ENCODE results near the gene RHPN2.
"Not testable (repeated sequence)": the region's sequence is repeated elsewhere in the genome, so short reads cannot be mapped to it uniquely, and the experiment has no call there.

RHPN2 gene

GRCh38 chr19:33026602-33027001 lies 38.1 kb downstream of the RHPN2 start:
- H3K4me1 ChIP-seq (ENCODE audit: control insufficient read depth, insufficient read depth, low read length): peaks cover 12% of the 10 kb centered on the region; the same call in 1 of the 2 replicates
- H3K27ac ChIP-seq (ENCODE audit: low read depth, low read length); H3K9ac ChIP-seq (ENCODE audit: low read depth, low read length); H3K36me3 ChIP-seq (ENCODE audit: control insufficient read depth, insufficient read depth, low read length); H3K9me3 ChIP-seq (ENCODE audit: control insufficient read depth, insufficient read depth, low read length); H3K4me3 ChIP-seq (ENCODE audit: low read depth, low read length); H3K27me3 ChIP-seq (ENCODE audit: control insufficient read depth, insufficient read depth, low read length): not testable (repeated sequence)

- not testable (repeated sequence) for H3K9me3 ChIP-seq (ENCODE audit: control insufficient read depth, insufficient read depth, low read length); H3K4me3 ChIP-seq (ENCODE audit: low read depth, low read length); H3K27ac ChIP-seq (ENCODE audit: low read depth, low read length); H3K9ac ChIP-seq (ENCODE audit: low read depth, low read length); H3K36me3 ChIP-seq (ENCODE audit: control insufficient read depth, insufficient read depth, low read length); H3K27me3 ChIP-seq (ENCODE audit: control insufficient read depth, insufficient read depth, low read length)
- H3K4me1 ChIP-seq (ENCODE audit: control insufficient read depth, insufficient read depth, low read length): peaks cover 14% of the 10 kb centered on the region; the same call in 1 of the 2 replicates
Measured at GRCh38 chr19:33025468-33026238, 39.0 kb downstream of the RHPN2 start.

- H3K36me3 ChIP-seq (ENCODE audit: control insufficient read depth, insufficient read depth, low read length): peaks cover 11% of the 10 kb centered on the region; the same call in 1 of the 2 replicates
- no peak overlapping the region for H3K9ac ChIP-seq (ENCODE audit: low read depth, low read length)
- H3K4me3 ChIP-seq (ENCODE audit: low read depth, low read length): no peak overlapping the region
- H3K27ac ChIP-seq (ENCODE audit: low read depth, low read length): no peak overlapping the region
- no peaks in the 10 kb centered on the region for H3K27me3 ChIP-seq (ENCODE audit: control insufficient read depth, insufficient read depth, low read length)
- peaks cover under 1% of the 10 kb centered on the region; the same call in 1 of the 2 replicates for H3K9me3 ChIP-seq (ENCODE audit: control insufficient read depth, insufficient read depth, low read length)
- H3K4me1 ChIP-seq (ENCODE audit: control insufficient read depth, insufficient read depth, low read length): peaks cover 14% of the 10 kb centered on the region; the same call in 1 of the 2 replicates
Measured at GRCh38 chr19:33024398-33024797, 40.3 kb downstream of the RHPN2 start.

- no peaks in the 10 kb centered on the region for H3K27me3 ChIP-seq (ENCODE audit: control insufficient read depth, insufficient read depth, low read length)
- peak overlapping the region; percentile 92 for H3K27ac ChIP-seq (ENCODE audit: low read depth, low read length)
- no peaks in the 10 kb centered on the region for H3K9me3 ChIP-seq (ENCODE audit: control insufficient read depth, insufficient read depth, low read length)
- H3K36me3 ChIP-seq (ENCODE audit: control insufficient read depth, insufficient read depth, low read length): peaks cover 11% of the 10 kb centered on the region; the same call in 1 of the 2 replicates
- H3K4me3 ChIP-seq (ENCODE audit: low read depth, low read length): peak overlapping the region; percentile 9; the same call in 1 of the 2 replicates
- H3K4me1 ChIP-seq (ENCODE audit: control insufficient read depth, insufficient read depth, low read length): peaks cover 14% of the 10 kb centered on the region; the same call in 1 of the 2 replicates
- no peak overlapping the region for H3K9ac ChIP-seq (ENCODE audit: low read depth, low read length)
Measured at GRCh38 chr19:33022472-33023116, 42.1 kb downstream of the RHPN2 start.

GRCh38 chr19:33010891-33011290 lies 53.8 kb downstream of the RHPN2 start:
- not testable (repeated sequence) for H3K27ac ChIP-seq (ENCODE audit: low read depth, low read length); H3K4me3 ChIP-seq (ENCODE audit: low read depth, low read length); H3K27me3 ChIP-seq (ENCODE audit: control insufficient read depth, insufficient read depth, low read length); H3K9ac ChIP-seq (ENCODE audit: low read depth, low read length); H3K9me3 ChIP-seq (ENCODE audit: control insufficient read depth, insufficient read depth, low read length); H3K4me1 ChIP-seq (ENCODE audit: control insufficient read depth, insufficient read depth, low read length)
- peaks cover 44% of the 10 kb centered on the region for H3K36me3 ChIP-seq (ENCODE audit: control insufficient read depth, insufficient read depth, low read length)

- H3K27ac ChIP-seq (ENCODE audit: low read depth, low read length): no peak overlapping the region
- no peaks in the 10 kb centered on the region for H3K27me3 ChIP-seq (ENCODE audit: control insufficient read depth, insufficient read depth, low read length)
- H3K36me3 ChIP-seq (ENCODE audit: control insufficient read depth, insufficient read depth, low read length): peaks cover 44% of the 10 kb centered on the region
- H3K9ac ChIP-seq (ENCODE audit: low read depth, low read length): no peak overlapping the region
- no peaks in the 10 kb centered on the region for H3K9me3 ChIP-seq (ENCODE audit: control insufficient read depth, insufficient read depth, low read length)
- no peak overlapping the region for H3K4me3 ChIP-seq (ENCODE audit: low read depth, low read length)
- no peaks in the 10 kb centered on the region for H3K4me1 ChIP-seq (ENCODE audit: control insufficient read depth, insufficient read depth, low read length)
Measured at GRCh38 chr19:33008738-33009137, 56.0 kb downstream of the RHPN2 start.

- Histone ChIP-seq H3K27ac (ENCODE audit: low read depth, low read length) (no peak overlapping the region), H3K4me1 (ENCODE audit: control insufficient read depth, insufficient read depth, low read length) (no peaks in the 10 kb centered on the region), H3K27me3 (ENCODE audit: control insufficient read depth, insufficient read depth, low read length) (no peaks in the 10 kb centered on the region), H3K9ac (ENCODE audit: low read depth, low read length) (no peak overlapping the region), H3K9me3 (ENCODE audit: control insufficient read depth, insufficient read depth, low read length) (no peaks in the 10 kb centered on the region), H3K36me3 (ENCODE audit: control insufficient read depth, insufficient read depth, low read length) (peaks cover 49% of the 10 kb centered on the region), H3K4me3 (ENCODE audit: low read depth, low read length) (no peak overlapping the region)
Measured at GRCh38 chr19:33005440-33005839, 59.2 kb downstream of the RHPN2 start.

- H3K4me1 ChIP-seq (ENCODE audit: control insufficient read depth, insufficient read depth, low read length); H3K9me3 ChIP-seq (ENCODE audit: control insufficient read depth, insufficient read depth, low read length); H3K27me3 ChIP-seq (ENCODE audit: control insufficient read depth, insufficient read depth, low read length); H3K27ac ChIP-seq (ENCODE audit: low read depth, low read length); H3K9ac ChIP-seq (ENCODE audit: low read depth, low read length); H3K4me3 ChIP-seq (ENCODE audit: low read depth, low read length): not testable (repeated sequence)
- peaks cover 46% of the 10 kb centered on the region for H3K36me3 ChIP-seq (ENCODE audit: control insufficient read depth, insufficient read depth, low read length)
Measured at GRCh38 chr19:33003424-33004024, 61.2 kb downstream of the RHPN2 start.

GRCh38 chr19:33002126-33002865 lies 62.4 kb downstream of the RHPN2 start:
- H3K9ac ChIP-seq (ENCODE audit: low read depth, low read length); H3K4me3 ChIP-seq (ENCODE audit: low read depth, low read length); H3K27ac ChIP-seq (ENCODE audit: low read depth, low read length); H3K9me3 ChIP-seq (ENCODE audit: control insufficient read depth, insufficient read depth, low read length); H3K4me1 ChIP-seq (ENCODE audit: control insufficient read depth, insufficient read depth, low read length); H3K27me3 ChIP-seq (ENCODE audit: control insufficient read depth, insufficient read depth, low read length): not testable (repeated sequence)
- peaks cover 49% of the 10 kb centered on the region for H3K36me3 ChIP-seq (ENCODE audit: control insufficient read depth, insufficient read depth, low read length)

GRCh38 chr19:33000910-33001309 lies 63.8 kb downstream of the RHPN2 start:
- Histone ChIP-seq H3K4me1 (ENCODE audit: control insufficient read depth, insufficient read depth, low read length) (no peaks in the 10 kb centered on the region), H3K27me3 (ENCODE audit: control insufficient read depth, insufficient read depth, low read length) (no peaks in the 10 kb centered on the region), H3K4me3 (ENCODE audit: low read depth, low read length) (no peak overlapping the region), H3K36me3 (ENCODE audit: control insufficient read depth, insufficient read depth, low read length) (peaks cover 52% of the 10 kb centered on the region), H3K27ac (ENCODE audit: low read depth, low read length) (no peak overlapping the region), H3K9ac (ENCODE audit: low read depth, low read length) (no peak overlapping the region), H3K9me3 (ENCODE audit: control insufficient read depth, insufficient read depth, low read length) (no peaks in the 10 kb centered on the region)
